Measurements from ENCODE around the gene MPPED1. TPM values are rescaled to one million over a fixed set of nuclear protein-coding genes. Genes with fewer than 3 reads are reported as not detected.

MPPED1 gene
- total and polyA plus RNA-seq, 2 experiments from 2014 or later, result 0.30 to 0.97 TPM

- Histone ChIP-seq H3K36me3 (replicated peaks; ENCODE audit: insufficient read depth, low read depth) (no peaks in the 10 kb centered on the region), H3K79me2 (no peaks in the 10 kb centered on the region), H3K4me2 (no peak overlapping the region), H2AFZ (no peak overlapping the region), H3K27ac (no peak overlapping the region), H3K4me1 (ENCODE audit: insufficient read depth) (no peaks in the 10 kb centered on the region), H3K9me2 (replicated peaks; ENCODE audit: insufficient read depth) (no peaks in the 10 kb centered on the region), H3K4me3 (no peak overlapping the region), H3K9me3 (ENCODE audit: low read depth) (no peaks in the 10 kb centered on the region), H3K27me3 (no peaks in the 10 kb centered on the region), H4K20me1 (ENCODE audit: insufficient read depth, poor library complexity, severe bottlenecking) (no peaks in the 10 kb centered on the region)
- TF ChIP-seq CTCF (IDR thresholded peaks at IDR 0.05; ENCODE audit: poor library complexity) (no peak), EZH2phosphoT487 (IDR thresholded peaks at IDR 0.05; ENCODE audit: low read depth, severe bottlenecking, unreplicated experiment) (no peak), EZH2 (IDR thresholded peaks at IDR 0.05; ENCODE audit: borderline replicate concordance) (no peak)
- no peak for DNase-seq (ENCODE audit: low spot score)
- WGBS (ENCODE audit: low lambda C conversion rate, missing lambda C conversion rate), result 85% methylated on average over 3 of the region's 3 CpGs
Measured at GRCh38 chr22:43533156-43533530, 121.3 kb downstream of the MPPED1 start.

- Histone ChIP-seq H3K4me1 (ENCODE audit: insufficient read depth) (no peaks in the 10 kb centered on the region), H3K9me2 (replicated peaks; ENCODE audit: insufficient read depth) (no peaks in the 10 kb centered on the region), H3K4me2 (no peak overlapping the region), H3K36me3 (replicated peaks; ENCODE audit: insufficient read depth, low read depth) (no peaks in the 10 kb centered on the region), H3K27me3 (no peaks in the 10 kb centered on the region), H3K27ac (no peak overlapping the region), H3K4me3 (no peak overlapping the region), H3K79me2 (no peaks in the 10 kb centered on the region), H3K9me3 (ENCODE audit: low read depth) (no peaks in the 10 kb centered on the region), H4K20me1 (ENCODE audit: insufficient read depth, poor library complexity, severe bottlenecking) (no peaks in the 10 kb centered on the region), H2AFZ (no peak overlapping the region)
- DNase-seq (ENCODE audit: low spot score), result no peak
- no peak for TF ChIP-seq CTCF (IDR thresholded peaks at IDR 0.05; ENCODE audit: poor library complexity)
- TF ChIP-seq EZH2 (IDR thresholded peaks at IDR 0.05; ENCODE audit: borderline replicate concordance), result no peak
- TF ChIP-seq EZH2phosphoT487 (IDR thresholded peaks at IDR 0.05; ENCODE audit: low read depth, severe bottlenecking, unreplicated experiment), result no peak
- 91% methylated on average over 10 of the region's 10 CpGs for WGBS (ENCODE audit: low lambda C conversion rate, missing lambda C conversion rate)
Measured at GRCh38 chr22:43533656-43534428, 122.0 kb downstream of the MPPED1 start.

GRCh38 chr22:43534916-43535315 is 123.1 kb downstream of the MPPED1 start:
- WGBS (ENCODE audit: low lambda C conversion rate, missing lambda C conversion rate), result 91% methylated on average over 6 of the region's 6 CpGs
- DNase-seq (ENCODE audit: low spot score), result no peak
- TF ChIP-seq EZH2 (IDR thresholded peaks at IDR 0.05; ENCODE audit: borderline replicate concordance) (no peak), CTCF (IDR thresholded peaks at IDR 0.05; ENCODE audit: poor library complexity) (no peak), EZH2phosphoT487 (IDR thresholded peaks at IDR 0.05; ENCODE audit: low read depth, severe bottlenecking, unreplicated experiment) (no peak)

More at GRCh38 chr22:43534916-43535315, 123.1 kb downstream of the MPPED1 start:
- Histone ChIP-seq H3K9me3 (ENCODE audit: low read depth) (no peaks in the 10 kb centered on the region), H3K4me2 (no peak overlapping the region), H3K36me3 (replicated peaks; ENCODE audit: insufficient read depth, low read depth) (no peaks in the 10 kb centered on the region), H4K20me1 (ENCODE audit: insufficient read depth, poor library complexity, severe bottlenecking) (no peaks in the 10 kb centered on the region), H3K4me3 (no peak overlapping the region), H2AFZ (no peak overlapping the region), H3K4me1 (ENCODE audit: insufficient read depth) (no peaks in the 10 kb centered on the region), H3K79me2 (no peaks in the 10 kb centered on the region), H3K27me3 (no peaks in the 10 kb centered on the region), H3K9me2 (replicated peaks; ENCODE audit: insufficient read depth) (no peaks in the 10 kb centered on the region), H3K27ac (no peak overlapping the region)

Data from hepatocyte (in vitro differentiated cells).